ENCODE measurements around the gene TMEM87A.

TMEM87A gene

DNA sequence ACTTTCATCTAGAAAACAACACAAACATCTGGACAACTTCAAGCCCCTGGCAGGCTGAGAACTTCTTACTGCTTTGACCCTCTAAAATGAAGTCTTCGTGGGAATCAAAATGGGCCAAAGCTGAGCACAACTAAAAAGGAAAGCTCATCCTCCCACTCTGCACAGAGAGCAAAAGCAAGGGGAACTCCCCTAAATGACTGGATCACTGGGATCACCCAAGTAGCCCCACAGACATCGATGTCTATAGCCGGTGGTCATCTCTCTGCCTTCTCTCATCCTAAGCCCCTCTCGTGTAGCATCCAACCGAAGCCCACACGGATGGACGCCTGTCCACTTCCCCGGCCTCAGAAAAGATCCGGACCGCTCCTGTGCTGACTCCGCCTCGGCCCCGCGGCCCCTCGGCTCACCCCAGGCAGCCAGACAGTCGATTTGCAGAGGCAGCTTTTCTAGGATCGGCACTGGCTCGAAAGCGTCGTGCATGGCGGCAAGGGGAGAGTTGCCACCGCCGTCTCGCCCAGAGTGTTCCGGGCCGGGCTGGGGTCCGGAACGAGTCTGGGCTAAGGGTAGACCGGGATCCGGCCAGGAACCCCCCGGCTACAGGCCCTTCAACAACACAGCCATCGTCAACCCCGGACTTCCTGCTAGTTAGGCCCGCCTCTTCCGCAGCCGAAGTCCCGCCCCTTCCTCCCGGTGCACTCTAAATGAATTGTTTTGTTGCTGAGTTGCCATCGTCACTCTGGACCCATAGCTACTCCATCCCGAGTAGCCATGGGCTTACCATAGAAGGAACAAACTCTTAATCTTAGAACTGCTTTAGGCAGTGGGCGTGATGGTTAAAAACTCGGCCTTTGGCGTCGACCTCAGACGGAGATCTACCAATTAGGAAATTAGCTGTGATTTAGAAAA, 65.3 kb downstream of the TMEM87A start, which contains the start of gene VPS39:
Gene VPS39, minus strand, starts transcription at position 631 of the 906 bp plus-strand sequence. Its CDS starts 151 bp downstream, at position 480.
- DNase-seq (ENCODE audit: low read depth in 1 of 2, low spot score in 1 of 2) = peak; percentile 68 to 73

DNA sequence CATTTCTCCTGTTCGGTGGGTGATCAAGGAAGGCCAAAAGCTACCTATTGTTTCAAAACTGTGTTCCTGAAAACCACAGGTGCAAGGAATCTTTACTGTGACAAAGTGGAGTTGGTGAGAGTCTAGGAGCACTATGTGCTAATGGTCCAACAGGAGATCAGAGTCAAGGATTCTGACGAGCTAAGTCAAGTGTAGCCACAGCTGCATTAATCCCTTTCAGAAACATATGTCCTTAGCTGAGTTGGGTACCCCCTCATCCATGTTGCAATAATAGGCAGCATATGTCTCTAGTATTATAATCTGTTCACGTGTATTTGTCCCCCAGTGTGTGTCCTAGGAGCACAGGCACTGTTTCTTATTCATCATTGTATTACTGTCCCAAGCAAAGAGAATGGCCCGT, 66.8 kb downstream of the TMEM87A start:
- DNase-seq (ENCODE audit: low read depth in 1 of 2, low spot score in 1 of 2) = no peak

DNA sequence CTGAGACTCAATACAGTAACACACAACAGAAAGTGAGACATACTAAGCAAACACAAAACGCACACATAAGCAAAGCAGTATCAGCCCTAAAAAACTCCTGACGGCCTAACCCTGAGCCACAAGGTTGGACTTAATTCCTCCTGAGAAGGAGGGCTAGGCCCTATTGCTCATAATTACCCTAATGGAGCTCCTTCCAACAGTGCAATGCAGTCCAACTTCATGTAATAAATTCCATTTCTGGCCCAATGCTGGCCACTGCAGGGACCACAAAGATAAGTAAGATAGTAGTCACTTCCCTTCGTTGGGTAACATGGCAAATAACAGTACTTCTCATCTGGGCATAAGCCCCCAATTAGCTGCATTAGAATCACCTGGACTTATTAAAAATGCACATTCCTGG, 69.3 kb downstream of the TMEM87A start:
- no peak for DNase-seq (ENCODE audit: low read depth in 1 of 2, low spot score in 1 of 2)

DNA sequence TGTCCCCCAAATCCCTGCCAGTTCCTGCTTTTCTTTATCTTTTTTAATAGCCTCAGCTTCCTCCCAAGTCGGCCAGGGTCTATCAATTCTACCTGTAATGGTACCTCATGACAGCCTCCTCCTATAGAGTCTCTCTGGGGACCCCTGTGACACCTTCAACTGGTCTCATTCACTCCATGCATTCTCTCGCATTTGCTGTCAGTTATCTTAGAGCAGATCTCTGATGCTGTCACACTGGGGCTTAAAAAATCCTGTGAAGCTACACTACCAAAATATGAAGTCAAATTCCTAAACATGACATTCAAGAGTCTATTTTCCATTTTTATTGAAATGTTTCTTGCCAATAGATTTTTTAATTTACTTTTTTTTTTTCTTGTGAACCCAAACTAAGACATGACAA, 70.6 kb downstream of the TMEM87A start:
- DNase-seq (ENCODE audit: low read depth in 1 of 2, low spot score in 1 of 2) = no peak

DNA sequence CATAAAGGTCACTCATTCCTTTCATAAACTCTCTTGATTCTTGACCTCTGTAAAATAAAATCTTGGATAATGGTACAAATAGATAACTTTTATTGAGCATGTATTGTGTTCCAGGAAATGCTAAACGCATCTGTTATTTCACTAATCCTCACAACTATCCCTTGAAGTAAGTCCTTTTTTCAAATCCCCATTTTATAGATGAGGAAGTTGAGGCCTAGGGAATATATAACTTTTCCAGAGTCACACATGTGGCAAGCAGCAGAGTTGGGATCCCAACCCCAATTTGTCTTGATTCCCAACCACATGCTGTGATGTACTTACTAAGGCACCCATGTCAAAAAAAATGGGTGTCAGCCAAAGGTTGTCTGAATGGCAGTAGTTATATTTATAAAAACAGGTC, 71.4 kb downstream of the TMEM87A start:
- DNase-seq (ENCODE audit: low read depth in 1 of 2, low spot score in 1 of 2) = no peak

DNA sequence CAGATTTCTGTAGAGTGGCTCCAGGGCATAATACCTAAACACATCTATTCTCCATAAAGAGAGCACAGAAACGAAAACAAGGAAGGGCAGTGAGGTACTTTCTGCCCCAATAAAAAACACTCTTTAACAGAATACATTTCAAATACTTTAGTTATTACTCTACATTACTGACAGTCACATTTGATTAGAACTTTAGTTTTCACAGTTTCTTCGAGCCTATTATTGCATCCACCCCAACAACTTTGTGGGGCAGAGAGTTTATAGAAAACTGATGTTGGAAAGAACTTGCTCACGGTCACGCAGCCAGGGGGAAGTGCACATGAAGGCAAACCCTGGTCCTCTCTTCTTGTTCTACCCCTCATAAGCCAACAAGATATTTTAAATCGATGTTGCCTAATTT, 74.1 kb downstream of the TMEM87A start:
- DNase-seq (ENCODE audit: low read depth in 1 of 2, low spot score in 1 of 2) = no peak

DNA sequence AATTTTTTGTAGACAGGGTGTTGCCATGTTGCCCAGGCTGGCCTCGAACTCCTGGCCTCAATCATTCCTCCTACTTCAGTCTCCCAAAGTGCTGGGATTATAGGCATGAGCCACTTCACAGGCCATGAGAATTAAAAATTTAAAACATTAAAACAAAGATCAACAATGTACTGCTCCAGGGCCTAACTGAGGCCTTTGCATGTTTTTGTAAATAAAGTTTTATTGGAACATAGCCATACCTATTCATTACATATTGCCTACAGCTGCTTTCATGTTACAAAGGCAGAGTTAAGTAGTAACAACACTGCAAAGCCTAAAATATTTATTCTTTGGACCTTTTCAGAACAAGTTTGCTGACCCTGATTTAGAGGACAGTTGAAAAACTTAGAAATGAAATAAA, 74.7 kb downstream of the TMEM87A start:
- DNase-seq (ENCODE audit: low read depth in 1 of 2, low spot score in 1 of 2) = no peak

DNA sequence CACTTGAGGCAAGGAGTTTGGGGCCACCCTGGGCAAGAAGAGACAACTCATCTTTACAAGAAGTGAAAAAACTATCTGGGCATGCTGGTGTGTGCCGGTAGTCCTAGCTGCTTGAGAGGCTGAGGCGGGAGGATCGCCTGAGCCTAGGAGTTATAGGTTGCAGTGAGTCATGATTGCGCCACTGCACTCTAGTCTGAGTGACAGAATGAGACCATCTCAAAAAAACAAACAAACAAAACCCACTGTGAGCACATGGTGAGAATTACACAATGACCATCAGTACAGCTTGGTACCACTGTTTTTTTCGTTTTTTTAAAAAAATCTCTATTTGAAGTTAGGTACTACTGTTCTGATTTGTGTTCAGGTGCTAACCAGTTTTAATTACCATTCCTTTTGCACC, 78.7 kb downstream of the TMEM87A start:
- no peak for DNase-seq (ENCODE audit: low read depth in 1 of 2, low spot score in 1 of 2)

DNA sequence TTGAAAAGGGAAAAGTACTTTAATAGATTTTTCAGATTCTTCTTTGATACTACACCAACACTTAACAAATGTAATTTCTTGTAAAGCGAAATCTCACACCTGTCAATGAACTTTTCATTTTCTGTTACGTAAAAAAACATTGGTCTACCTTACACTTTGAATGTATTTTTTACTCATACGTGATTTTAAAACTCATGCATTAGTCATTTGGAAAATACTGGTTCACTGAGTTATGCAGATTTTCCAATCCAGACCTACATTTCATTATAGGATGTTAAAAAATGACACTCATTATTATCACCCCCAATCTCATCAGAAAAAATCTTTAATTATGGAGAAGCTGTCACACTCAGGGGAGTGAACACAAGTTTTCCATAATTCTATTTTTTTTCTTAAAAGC, 79.8 kb downstream of the TMEM87A start:
- no peak for DNase-seq (ENCODE audit: low read depth in 1 of 2, low spot score in 1 of 2)

DNA sequence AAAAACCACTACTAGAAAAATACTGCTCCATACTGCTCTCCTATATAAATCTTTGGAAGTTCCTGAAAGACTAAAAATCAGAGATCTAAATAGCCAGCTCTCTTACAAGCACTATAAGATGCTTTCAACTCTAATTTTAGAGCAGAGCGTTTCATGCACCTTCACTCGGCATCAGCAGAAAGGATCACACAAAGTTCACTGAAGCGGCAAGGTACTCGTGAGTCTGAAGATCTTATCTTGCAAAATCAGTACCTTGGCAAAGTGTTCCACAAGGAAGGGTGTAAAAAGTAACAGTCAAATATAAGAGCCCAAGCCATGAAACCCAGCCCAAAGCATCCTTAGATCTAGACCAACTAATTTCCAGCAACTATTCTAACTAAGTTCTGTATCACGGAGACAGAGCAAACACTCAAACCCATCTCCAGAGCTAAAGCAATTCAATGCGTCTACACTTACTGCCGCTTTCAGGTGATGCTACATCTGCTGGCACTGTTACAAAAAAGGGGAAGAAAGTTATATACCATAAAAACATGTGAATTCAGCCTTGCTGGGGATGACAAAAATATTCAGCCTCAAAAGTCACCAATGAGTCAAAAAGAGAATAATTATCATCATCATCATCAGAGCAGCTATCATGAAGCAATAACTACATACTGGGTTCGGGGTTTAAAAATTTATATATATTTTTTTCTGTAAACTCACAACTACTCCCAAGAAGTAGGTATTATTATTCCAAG, 81.5 kb downstream of the TMEM87A start:
- no peak for DNase-seq (ENCODE audit: low read depth in 1 of 2, low spot score in 1 of 2)

DNA sequence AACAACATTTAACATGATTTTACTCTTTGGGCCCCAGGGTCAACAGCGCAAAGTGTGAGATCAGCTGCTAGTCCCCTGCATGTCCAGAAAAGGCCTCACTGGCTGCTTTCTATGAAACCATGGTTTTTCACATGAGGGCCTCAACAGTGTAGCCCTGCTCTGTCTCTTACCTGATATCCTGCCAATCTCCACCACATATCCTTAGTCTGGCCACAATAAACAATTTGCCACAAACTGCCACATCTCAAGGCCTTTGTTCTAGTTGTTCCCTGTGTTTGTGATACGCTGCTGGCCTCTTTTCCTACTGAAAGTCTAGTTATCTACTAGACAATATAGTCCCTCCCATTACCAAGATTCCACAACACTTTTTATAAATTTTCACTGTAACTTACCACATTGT, 82.9 kb downstream of the TMEM87A start:
- DNase-seq (ENCODE audit: low read depth in 1 of 2, low spot score in 1 of 2) = no peak

DNA sequence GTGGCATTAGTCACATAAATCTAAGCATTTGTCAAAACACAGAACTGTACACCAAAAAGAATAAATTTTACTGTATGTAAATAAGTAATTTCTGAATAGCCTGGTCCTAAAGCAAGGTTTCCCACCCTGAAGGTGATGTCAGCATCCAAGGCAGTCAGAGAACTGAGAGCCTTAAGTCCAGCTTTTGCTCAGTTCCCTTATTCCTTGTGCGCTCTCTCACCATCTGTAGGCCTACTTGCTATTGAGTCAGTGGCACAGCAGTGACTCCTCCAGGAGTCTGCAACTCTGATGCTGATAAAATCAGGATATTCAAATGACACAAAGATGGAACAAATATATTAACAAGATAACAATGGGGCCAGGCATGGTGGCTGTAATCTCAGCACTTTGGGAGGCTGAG, 87.4 kb downstream of the TMEM87A start:
- DNase-seq (ENCODE audit: low read depth in 1 of 2, low spot score in 1 of 2) = no peak

DNA sequence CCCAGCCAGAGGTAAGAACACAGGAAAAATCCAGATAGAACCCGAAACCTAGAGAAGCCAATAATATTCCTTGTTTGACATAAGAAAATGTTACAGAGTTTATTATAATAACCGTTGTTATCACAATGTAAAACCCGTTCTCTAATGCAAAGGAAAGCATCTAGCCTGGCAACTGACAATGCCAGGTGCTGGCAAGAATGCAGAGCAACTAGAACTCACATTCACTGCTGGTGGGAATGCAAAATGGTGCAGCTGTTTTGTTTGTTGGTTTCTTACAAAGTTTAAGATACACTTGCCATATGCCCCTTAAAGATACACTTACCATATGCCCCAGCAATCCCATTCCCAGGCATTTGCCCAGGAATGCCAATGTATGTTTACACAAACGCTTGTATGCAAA, 88.5 kb downstream of the TMEM87A start:
- no peak for DNase-seq (ENCODE audit: low read depth in 1 of 2, low spot score in 1 of 2)

DNA sequence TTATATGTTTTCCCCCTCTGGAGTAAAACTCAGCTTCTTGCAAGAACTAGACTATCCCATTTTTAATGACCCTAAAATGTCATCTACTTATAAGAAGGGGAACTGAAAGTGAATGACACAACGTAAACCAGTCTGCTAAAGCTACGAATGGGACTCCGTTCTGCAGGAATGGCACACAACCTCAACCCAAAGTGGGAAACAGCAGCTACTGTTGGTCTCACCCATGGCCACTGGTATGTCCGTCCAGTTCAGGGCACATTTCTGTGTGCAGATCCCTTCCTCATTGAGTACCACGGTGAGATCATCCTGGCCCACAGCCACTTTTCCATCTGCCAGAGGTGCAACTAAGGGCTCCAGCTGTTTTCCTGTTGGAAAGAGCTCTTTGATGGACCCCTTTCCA, 88.9 kb downstream of the TMEM87A start:
- no peak for DNase-seq (ENCODE audit: low read depth in 1 of 2, low spot score in 1 of 2)

DNA sequence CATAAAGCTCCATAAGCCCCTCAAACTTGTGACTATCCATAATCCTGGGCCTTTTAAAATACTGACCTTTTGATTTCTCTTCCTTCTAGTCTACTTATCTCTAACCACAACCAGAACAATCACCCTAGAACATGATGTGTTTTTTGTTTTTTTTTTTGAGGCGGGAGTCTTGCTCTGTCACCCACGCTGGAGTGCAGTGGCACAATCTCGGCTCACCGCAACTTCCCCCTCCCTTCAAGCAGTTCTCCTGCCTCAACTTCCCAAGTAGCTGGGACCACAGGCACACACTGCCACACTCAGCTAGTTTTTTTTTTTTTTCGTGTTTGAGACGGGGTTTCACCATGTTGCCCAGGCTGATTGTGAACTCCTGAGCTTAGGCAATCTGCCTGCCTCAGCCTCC, 90.3 kb downstream of the TMEM87A start:
- DNase-seq (ENCODE audit: low read depth in 1 of 2, low spot score in 1 of 2) = no peak

DNA sequence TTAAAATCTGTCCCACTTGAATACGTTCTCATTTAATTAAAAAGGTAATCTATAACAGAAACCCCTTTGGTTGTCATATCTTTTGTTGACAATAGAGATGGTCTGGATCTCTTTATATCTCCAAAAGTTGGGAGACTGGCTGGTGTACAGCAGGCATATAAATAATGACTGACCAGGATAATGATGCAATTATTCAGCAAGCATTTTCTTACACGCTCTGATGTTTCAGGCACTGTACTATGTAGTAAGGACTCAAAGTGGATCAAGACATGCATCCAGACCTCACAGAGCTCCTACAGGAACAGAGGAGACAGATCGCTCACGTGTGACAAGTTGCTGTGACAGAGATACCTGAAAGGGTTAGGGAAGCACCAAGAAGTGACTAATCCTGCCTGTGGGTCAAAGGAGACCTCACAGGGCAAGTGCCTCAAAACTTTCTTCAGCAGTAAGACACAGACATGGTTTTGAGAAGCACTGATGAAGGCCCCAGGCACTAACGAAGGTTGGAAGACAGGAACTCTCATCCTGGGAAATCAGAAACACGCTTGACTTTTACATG, 90.8 kb downstream of the TMEM87A start:
- DNase-seq (ENCODE audit: low read depth in 1 of 2, low spot score in 1 of 2) = no peak

DNA sequence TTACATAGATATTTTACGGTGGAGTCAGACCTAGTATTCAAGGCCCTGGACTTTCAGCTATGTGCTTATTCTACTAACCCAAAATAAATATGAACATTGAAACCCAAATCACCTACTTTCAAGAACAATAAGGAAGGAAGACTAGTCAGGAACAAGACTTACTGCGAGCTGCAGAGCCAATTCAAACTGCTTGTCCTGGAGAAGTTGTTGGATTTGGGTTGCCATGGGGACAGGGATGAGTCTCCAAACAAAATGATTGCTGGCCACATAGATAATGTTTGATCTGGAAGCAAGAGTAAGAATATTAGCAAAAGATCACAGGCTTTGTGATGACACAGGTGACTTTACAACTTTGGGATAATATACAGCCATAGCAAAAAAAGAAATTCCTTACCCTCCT, 95.2 kb downstream of the TMEM87A start:
- DNase-seq (ENCODE audit: low read depth in 1 of 2, low spot score in 1 of 2) = no peak

DNA sequence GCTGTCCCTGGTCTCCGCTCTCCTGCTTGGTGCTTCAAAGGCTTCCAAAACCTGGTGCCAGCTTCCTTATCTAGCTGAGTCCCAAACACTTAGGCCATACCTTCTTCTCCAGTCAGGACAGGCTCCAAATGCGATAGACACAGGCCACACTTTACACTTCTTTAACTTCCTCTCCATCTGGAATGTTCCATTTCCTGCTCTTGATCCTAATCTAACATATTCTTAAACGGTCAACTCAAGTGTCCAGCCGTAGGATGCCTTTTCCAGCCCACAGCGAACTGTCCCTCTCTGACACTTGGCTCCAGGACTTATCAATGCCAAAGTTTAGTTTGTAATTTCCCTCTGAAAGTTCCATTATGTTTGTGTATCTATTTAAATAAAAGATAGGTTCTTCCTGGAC, 97.6 kb downstream of the TMEM87A start:
- DNase-seq (ENCODE audit: low read depth in 1 of 2, low spot score in 1 of 2) = no peak

DNA sequence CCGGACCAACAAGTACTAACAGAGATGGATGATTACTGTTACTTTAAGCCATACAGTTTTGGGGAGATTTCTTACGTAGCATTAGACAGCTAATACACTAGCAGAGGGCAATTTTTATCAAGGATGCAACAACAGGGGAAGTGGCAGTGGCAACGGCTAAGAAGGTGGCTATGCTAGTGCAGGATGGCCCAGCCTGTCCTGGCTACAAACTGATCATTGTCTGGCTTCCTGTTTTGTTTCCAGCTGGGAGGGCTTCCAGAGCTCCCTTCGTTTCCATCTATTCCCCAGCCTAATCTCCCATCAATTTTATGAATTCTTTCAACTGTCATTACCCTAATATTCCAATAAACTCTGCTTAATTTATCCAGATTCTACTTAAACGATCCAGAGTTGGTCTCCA, 100.8 kb downstream of the TMEM87A start:
- DNase-seq (ENCODE audit: low read depth in 1 of 2, low spot score in 1 of 2) = no peak

DNA sequence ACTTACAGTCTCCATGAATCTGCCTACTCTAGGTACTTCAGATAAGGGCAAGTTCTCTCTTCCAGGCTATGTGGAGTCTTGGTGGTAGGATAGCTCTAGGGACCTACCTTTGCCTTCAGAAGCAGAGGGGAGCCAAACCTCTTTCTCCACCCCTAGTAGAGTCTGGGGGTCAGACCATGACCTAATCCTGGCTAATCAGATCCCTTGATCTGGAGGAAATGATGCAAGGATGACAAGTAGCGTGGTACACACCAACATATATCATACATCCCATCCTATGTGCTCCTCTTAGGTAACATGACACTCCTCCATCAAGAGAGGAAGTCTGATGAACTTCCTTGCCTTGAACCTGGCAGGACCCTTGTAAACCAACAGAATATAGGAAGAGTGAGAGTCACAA, 101.4 kb downstream of the TMEM87A start:
- DNase-seq (ENCODE audit: low read depth in 1 of 2, low spot score in 1 of 2) = no peak

DNA sequence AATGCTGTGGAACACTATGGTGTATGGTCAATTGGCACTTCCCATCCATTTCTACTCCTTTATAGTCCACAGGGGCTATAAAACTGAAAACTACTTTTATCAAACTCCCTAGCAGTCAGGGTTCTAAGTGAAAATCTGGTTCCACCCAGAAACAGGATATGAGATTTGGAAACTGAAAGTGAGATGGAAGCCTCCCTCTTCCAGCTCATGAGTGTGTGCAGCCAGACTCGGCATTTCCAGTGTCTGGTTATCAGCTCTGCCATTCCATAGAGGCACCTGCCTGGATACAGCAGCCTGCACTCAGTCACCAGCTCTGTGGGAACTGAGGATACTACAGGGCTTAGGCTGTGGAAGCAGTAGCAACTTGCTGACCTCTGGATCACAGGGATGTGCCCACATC, 102.1 kb downstream of the TMEM87A start:
- no peak for DNase-seq (ENCODE audit: low read depth in 1 of 2, low spot score in 1 of 2)

Measured in activated T-helper 1 cell treated with anti-CD3 and anti-CD28 coated beads, Interleukin-2, amount 50 U/mL, for 16 hours (primary cell).